ENCODE results near the gene SEMA4D. TPM values are rescaled to one million over a fixed set of nuclear protein-coding genes. Genes with fewer than 3 reads are reported as not detected.

The SEMA4D gene
- total and polyA plus RNA-seq, 2 donors from 2014 or later, result 18.9 to 147 TPM

GRCh38 chr9:89491694-89492093 is 6.2 kb downstream of the SEMA4D start:
- H3K9me3 ChIP-seq (ENCODE audit: control insufficient read depth in 2 of 3, insufficient read depth in 1 of 3, low read length in 3 of 3), result no peaks in the 10 kb centered on the region
- intact Hi-C loops (cut with DNase I), result no loop called here
- H3K27ac ChIP-seq (ENCODE audit: low read depth in 2 of 2, low read length in 2 of 2), result no peak overlapping the region
- no peak overlapping the region for H3K9ac ChIP-seq (ENCODE audit: low read length in 3 of 3)
- DNase-seq (no peak), FAIRE-seq (no peak)
- TF ChIP-seq, protein P1, sequence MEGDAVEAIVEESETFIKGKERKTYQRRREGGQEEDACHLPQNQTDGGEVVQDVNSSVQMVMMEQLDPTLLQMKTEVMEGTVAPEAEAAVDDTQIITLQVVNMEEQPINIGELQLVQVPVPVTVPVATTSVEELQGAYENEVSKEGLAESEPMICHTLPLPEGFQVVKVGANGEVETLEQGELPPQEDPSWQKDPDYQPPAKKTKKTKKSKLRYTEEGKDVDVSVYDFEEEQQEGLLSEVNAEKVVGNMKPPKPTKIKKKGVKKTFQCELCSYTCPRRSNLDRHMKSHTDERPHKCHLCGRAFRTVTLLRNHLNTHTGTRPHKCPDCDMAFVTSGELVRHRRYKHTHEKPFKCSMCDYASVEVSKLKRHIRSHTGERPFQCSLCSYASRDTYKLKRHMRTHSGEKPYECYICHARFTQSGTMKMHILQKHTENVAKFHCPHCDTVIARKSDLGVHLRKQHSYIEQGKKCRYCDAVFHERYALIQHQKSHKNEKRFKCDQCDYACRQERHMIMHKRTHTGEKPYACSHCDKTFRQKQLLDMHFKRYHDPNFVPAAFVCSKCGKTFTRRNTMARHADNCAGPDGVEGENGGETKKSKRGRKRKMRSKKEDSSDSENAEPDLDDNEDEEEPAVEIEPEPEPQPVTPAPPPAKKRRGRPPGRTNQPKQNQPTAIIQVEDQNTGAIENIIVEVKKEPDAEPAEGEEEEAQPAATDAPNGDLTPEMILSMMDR (IDR thresholded peaks at IDR 0.05; ENCODE audit: borderline replicate concordance, extremely low read depth, insufficient read depth), result no peak
- H3K4me1 ChIP-seq (ENCODE audit: control insufficient read depth in 2 of 3, insufficient read depth in 2 of 3, low read depth in 1 of 3, low read length in 3 of 3), result peaks cover 0 to 27% (median 16%) of the 10 kb centered on the region in 3 donors
- H3K36me3 ChIP-seq (ENCODE audit: control insufficient read depth in 2 of 3, insufficient read depth in 3 of 3, low read length in 3 of 3), result no peaks in the 10 kb centered on the region
- H3K4me3 ChIP-seq (ENCODE audit: low read length in 3 of 3), result no peak overlapping the region
- H3K27me3 ChIP-seq (ENCODE audit: control insufficient read depth, insufficient read depth, low read length), result no peaks in the 10 kb centered on the region

DNA sequence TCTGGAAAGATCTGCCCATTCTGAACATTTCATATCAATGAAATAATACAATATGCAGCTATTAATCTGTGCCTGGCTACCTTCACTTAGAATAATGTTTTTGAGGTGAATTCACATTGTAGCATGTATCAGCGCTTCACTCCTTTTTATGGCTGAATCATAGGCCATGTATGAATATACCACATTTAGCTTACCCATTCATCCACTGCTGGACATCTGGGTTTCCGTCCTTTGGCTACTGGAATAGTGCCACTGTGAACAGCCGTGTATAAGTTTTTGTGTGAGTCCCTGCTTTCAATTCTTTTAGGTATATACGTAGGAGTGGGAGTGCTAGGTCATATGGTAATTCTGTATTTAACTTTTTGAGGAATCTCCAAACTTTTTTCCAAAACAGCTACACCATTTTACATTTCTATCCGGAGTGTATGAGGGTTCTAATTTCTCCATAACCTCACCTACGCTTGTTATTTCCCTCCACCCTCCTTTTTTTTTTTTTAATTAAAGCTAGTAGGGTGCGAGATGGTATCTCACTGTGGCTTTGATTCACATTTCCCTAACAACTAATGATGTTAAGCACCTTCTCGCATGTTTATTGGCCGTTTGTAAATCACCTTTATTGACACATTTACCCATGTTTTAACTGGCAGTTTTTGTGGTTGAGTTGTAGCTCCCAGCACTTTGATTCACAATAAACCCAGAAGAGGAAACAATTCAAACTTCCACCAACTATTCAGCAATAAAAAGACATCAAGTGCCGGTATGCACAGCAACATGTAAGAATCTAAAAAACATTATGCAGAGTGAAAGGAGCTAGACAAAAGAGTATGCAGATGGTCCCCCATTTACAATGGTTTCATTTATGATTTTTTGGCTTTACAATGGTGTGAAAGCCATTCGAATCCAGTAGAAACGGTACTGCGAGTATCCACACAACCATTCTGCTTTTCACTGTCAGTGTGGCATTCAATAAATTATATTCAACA is 8.1 kb downstream of the SEMA4D start:
- FAIRE-seq (peak; percentile 45), DNase-seq (no peak)
- no peak overlapping the region for H3K4me3 ChIP-seq (ENCODE audit: low read length in 3 of 3)
- H3K4me1 ChIP-seq (ENCODE audit: control insufficient read depth in 2 of 3, insufficient read depth in 2 of 3, low read depth in 1 of 3, low read length in 3 of 3), result peaks cover under 1 to 23% (median 6%) of the 10 kb centered on the region in 3 donors
- TF ChIP-seq, protein P1 (IDR thresholded peaks at IDR 0.05; ENCODE audit: borderline replicate concordance, extremely low read depth, insufficient read depth), result no peak
- intact Hi-C loops (cut with DNase I), result no loop called here
- no peak overlapping the region for H3K9ac ChIP-seq (ENCODE audit: low read length in 3 of 3)
- no peaks in the 10 kb centered on the region for H3K9me3 ChIP-seq (ENCODE audit: control insufficient read depth in 2 of 3, insufficient read depth in 1 of 3, low read length in 3 of 3)
- no peaks in the 10 kb centered on the region for H3K36me3 ChIP-seq (ENCODE audit: control insufficient read depth in 2 of 3, insufficient read depth in 3 of 3, low read length in 3 of 3)
- H3K27me3 ChIP-seq (ENCODE audit: control insufficient read depth, insufficient read depth, low read length), result no peaks in the 10 kb centered on the region
- no peak overlapping the region for H3K27ac ChIP-seq (ENCODE audit: low read depth in 2 of 2, low read length in 2 of 2)

DNA sequence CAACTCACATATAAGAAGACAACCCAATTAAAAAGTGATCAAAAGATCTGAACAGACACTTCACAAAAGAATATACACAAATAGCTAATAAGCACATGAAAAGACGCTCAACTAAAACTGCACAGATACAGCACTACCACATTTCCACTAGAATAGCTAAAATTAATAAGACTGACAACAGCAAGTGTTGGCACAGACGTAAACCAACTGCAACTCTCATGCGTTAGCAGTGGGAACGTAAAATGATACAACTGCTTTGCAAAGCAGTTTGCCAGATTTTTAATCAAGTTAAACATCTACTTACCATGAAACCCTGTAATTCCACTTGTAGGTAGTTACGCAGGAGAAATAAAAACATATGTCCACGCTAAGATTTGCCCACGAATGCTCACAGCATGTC is 9.0 kb downstream of the SEMA4D start:
- Histone ChIP-seq H3K4me3 (ENCODE audit: low read length in 3 of 3) (no peak overlapping the region), H3K4me1 (ENCODE audit: control insufficient read depth in 2 of 3, insufficient read depth in 2 of 3, low read depth in 1 of 3, low read length in 3 of 3) (peaks cover 8 to 32% (median 15%) of the 10 kb centered on the region in 3 donors), H3K27me3 (ENCODE audit: control insufficient read depth, insufficient read depth, low read length) (no peaks in the 10 kb centered on the region), H3K27ac (ENCODE audit: low read depth in 2 of 2, low read length in 2 of 2) (no peak overlapping the region), H3K9me3 (ENCODE audit: control insufficient read depth in 2 of 3, insufficient read depth in 1 of 3, low read length in 3 of 3) (no peaks in the 10 kb centered on the region), H3K9ac (ENCODE audit: low read length in 3 of 3) (no peak overlapping the region), H3K36me3 (ENCODE audit: control insufficient read depth in 2 of 3, insufficient read depth in 3 of 3, low read length in 3 of 3) (peaks cover 0 to 4% (median 0%) of the 10 kb centered on the region in 3 donors)
- intact Hi-C loops (cut with DNase I), result no loop called here
- no peak for FAIRE-seq
- TF ChIP-seq, protein P1 (IDR thresholded peaks at IDR 0.05; ENCODE audit: borderline replicate concordance, extremely low read depth, insufficient read depth), result no peak
- DNase-seq, result no peak

Data from kidney (tissue), 14 donors.